Bronchial epithelial cell (primary cell): Measurements from ENCODE around the gene ANGEL2. TPM values are rescaled to one million over a fixed set of nuclear protein-coding genes. Genes with fewer than 3 reads are reported as not detected.

Source experiments
- DNase-seq: peaks from one replicate; pipeline ENCODE4 v3.0.0-alpha.2; 2010; ENCODE audit warnings: low read depth
- FAIRE-seq: peaks from 2 replicates; lab custom pipeline; 2011; peaks lifted over from hg19 to GRCh38; lab: Jason Lieb, UNC
- H3K27me3 ChIP-seq: 2 replicates; pipeline ENCODE4 v1.5.1; 2011; ENCODE audit warnings: low read length; ENCODE audit not compliant: control insufficient read depth, insufficient read depth
- H3K36me3 ChIP-seq: 2 replicates; pipeline ENCODE4 v1.5.1; 2011; ENCODE audit warnings: low read length; ENCODE audit not compliant: control insufficient read depth, insufficient read depth
- H3K4me3 ChIP-seq: 2 replicates; pipeline ENCODE4 v1.5.1; 2011; ENCODE audit warnings: mild to moderate bottlenecking, low read depth, low read length, control low read depth
- CTCF ChIP-seq: IDR thresholded peaks from 2 replicates; pipeline ENCODE4 v1.5.1; 2011; ENCODE audit warnings: mild to moderate bottlenecking, moderate library complexity, low read length, control low read depth, inconsistent platforms; ENCODE audit not compliant: insufficient read depth, severe bottlenecking
- total RNA-seq: library from RNA; depleted of rRNA; stranded (reverse); fragments of >200 nt; gene quantifications from 2 replicates; pipeline ENCODE4 v1.2.1, GENCODE V29; 2014

The ANGEL2 gene
- total RNA-seq, 1 donor from 2014 or later: 22.4 TPM

GRCh38 chr1:212986551-212986950 is 29.1 kb downstream of the ANGEL2 start:
- TF ChIP-seq CTCF: no peak
- DNase-seq (no peak), FAIRE-seq (no peak)
- Histone ChIP-seq H3K27me3 (no peaks in the 10 kb centered on the region), H3K36me3 (no peaks in the 10 kb centered on the region), H3K4me3 (no peak overlapping the region)

GRCh38 chr1:212984522-212985291 is 31.0 kb downstream of the ANGEL2 start:
- no peaks in the 10 kb centered on the region for H3K36me3 ChIP-seq
- FAIRE-seq (no peak), DNase-seq (peak; percentile 8)
- H3K4me3 ChIP-seq: no peak overlapping the region
- H3K27me3 ChIP-seq: no peaks in the 10 kb centered on the region
- TF ChIP-seq CTCF: no peak

- no peaks in the 10 kb centered on the region for H3K36me3 ChIP-seq
- DNase-seq (no peak), FAIRE-seq (no peak)
- no peak for TF ChIP-seq CTCF
- H3K4me3 ChIP-seq: no peak overlapping the region
- H3K27me3 ChIP-seq: no peaks in the 10 kb centered on the region
Observed at GRCh38 chr1:212983482-212983881, 32.2 kb downstream of the ANGEL2 start.

GRCh38 chr1:212982430-212983152 is 33.1 kb downstream of the ANGEL2 start:
- no peaks in the 10 kb centered on the region for H3K36me3 ChIP-seq
- no peaks in the 10 kb centered on the region for H3K27me3 ChIP-seq
- DNase-seq (no peak), FAIRE-seq (no peak)
- H3K4me3 ChIP-seq: no peak overlapping the region
- TF ChIP-seq CTCF: no peak

- H3K4me3 ChIP-seq: no peak overlapping the region
- no peaks in the 10 kb centered on the region for H3K27me3 ChIP-seq
- peak; percentile 9 for DNase-seq
- TF ChIP-seq CTCF: no peak
- H3K36me3 ChIP-seq: no peaks in the 10 kb centered on the region
- no peak for FAIRE-seq
Observed at GRCh38 chr1:212981571-212982328, 33.9 kb downstream of the ANGEL2 start.
